Measurements from ENCODE around the gene CENPP. TPM values are rescaled to one million over a fixed set of nuclear protein-coding genes. Genes with fewer than 3 reads are reported as not detected.
A peak's percentile ranks its signal among the peaks of the same experiment; 100 is the strongest.

Gene CENPP
- total RNA-seq, 1 donor, result 2.2 TPM

GRCh38 chr9:92496396-92497176 lies 170.8 kb downstream of the CENPP start:
- no peak overlapping the region for H3K4me3 ChIP-seq (ENCODE audit: low read depth, low read length)
- no peak for TF ChIP-seq CTCF (IDR thresholded peaks at IDR 0.05; ENCODE audit: insufficient read depth, low read depth, low read length)
- peak; percentile 28 for DNase-seq (ENCODE audit: low read depth)

GRCh38 chr9:92499701-92500100 lies 173.9 kb downstream of the CENPP start:
- H3K4me3 ChIP-seq (ENCODE audit: low read depth, low read length), result no peak overlapping the region
- TF ChIP-seq CTCF (IDR thresholded peaks at IDR 0.05; ENCODE audit: insufficient read depth, low read depth, low read length), result no peak
- DNase-seq (ENCODE audit: low read depth), result no peak

GRCh38 chr9:92500725-92501124 lies 175.0 kb downstream of the CENPP start:
- no peak overlapping the region for H3K4me3 ChIP-seq (ENCODE audit: low read depth, low read length)
- no peak for DNase-seq (ENCODE audit: low read depth)
- TF ChIP-seq CTCF (IDR thresholded peaks at IDR 0.05; ENCODE audit: insufficient read depth, low read depth, low read length), result no peak

- TF ChIP-seq CTCF (IDR thresholded peaks at IDR 0.05; ENCODE audit: insufficient read depth, low read depth, low read length), result peak; percentile 64
- peak; percentile 66 for DNase-seq (ENCODE audit: low read depth)
- H3K4me3 ChIP-seq (ENCODE audit: low read depth, low read length), result no peak overlapping the region
Observed at GRCh38 chr9:92501671-92502393, 176.1 kb downstream of the CENPP start.

- H3K4me3 ChIP-seq (ENCODE audit: low read depth, low read length), result no peak overlapping the region
- no peak for TF ChIP-seq CTCF (IDR thresholded peaks at IDR 0.05; ENCODE audit: insufficient read depth, low read depth, low read length)
- no peak for DNase-seq (ENCODE audit: low read depth)
Observed at GRCh38 chr9:92503156-92503555, 177.4 kb downstream of the CENPP start.

GRCh38 chr9:92504881-92505280 lies 179.1 kb downstream of the CENPP start:
- peak overlapping the region; percentile 34 for H3K4me3 ChIP-seq (ENCODE audit: low read depth, low read length)
- no peak for TF ChIP-seq CTCF (IDR thresholded peaks at IDR 0.05; ENCODE audit: insufficient read depth, low read depth, low read length)
- DNase-seq (ENCODE audit: low read depth), result peak; percentile 35

Measured in fibroblast of villous mesenchyme (primary cell).